CD14-positive monocyte (primary cell): Measurements from ENCODE around the gene SLC47A2. TPM values are rescaled to one million over a fixed set of nuclear protein-coding genes. Genes with fewer than 3 reads are reported as not detected.

Experiments
- DNase-seq, 3 donors: peaks; one replicate each; pipeline ENCODE4 v3.0.0-alpha.2; 2011 to 2022
- H2AFZ ChIP-seq: 2 replicates; pipeline ENCODE4 v1.6.0; 2012; ENCODE audit warnings: mild to moderate bottlenecking, low read depth, low read length, inconsistent platforms; ENCODE audit not compliant: insufficient read depth, poor library complexity, severe bottlenecking
- H3K27ac ChIP-seq, 2 donors: 1 replicate in 1 of 2; 2 replicates in 1 of 2; pipeline ENCODE4 v1.5.1; 2012 to 2013; ENCODE audit warnings: low read length in 2 of 2, control low read depth in 1 of 2, inconsistent platforms in 1 of 2, low read depth in 1 of 2, mild to moderate bottlenecking in 1 of 2
- H3K27me3 ChIP-seq, 2 donors: one replicate each; pipeline versions ENCODE4 v1.6.0 to v1.6.1; 2011 to 2013; ENCODE audit warnings: low read length in 2 of 2; ENCODE audit not compliant: control insufficient read depth in 2 of 2, insufficient read depth in 2 of 2
- H3K36me3 ChIP-seq, 2 donors: replicated peaks in 1 of 2; 1 replicate in 1 of 2; 2 replicates in 1 of 2; pipeline versions ENCODE4 v1.5.1 to v1.6.1; 2012 to 2013; ENCODE audit warnings: low read length in 2 of 2, control low read depth in 1 of 2, inconsistent platforms in 1 of 2, mild to moderate bottlenecking in 1 of 2; ENCODE audit not compliant: insufficient read depth in 2 of 2, control insufficient read depth in 1 of 2
- H3K4me1 ChIP-seq, 2 donors: 1 replicate in 1 of 2; 2 replicates in 1 of 2; pipeline versions ENCODE4 v1.5.1 to v1.6.1; 2012 to 2013; ENCODE audit warnings: low read length in 2 of 2, control low read depth in 1 of 2, inconsistent platforms in 1 of 2, mild to moderate bottlenecking in 1 of 2, moderate library complexity in 1 of 2; ENCODE audit not compliant: insufficient read depth in 2 of 2, control insufficient read depth in 1 of 2
- H3K4me2 ChIP-seq: replicated peaks from 2 replicates; pipeline ENCODE3; 2012; ENCODE audit warnings: low read length, moderate library complexity, mild to moderate bottlenecking; ENCODE audit not compliant: poor library complexity, severe bottlenecking; ENCODE audit errors: extremely low read depth
- H3K4me3 ChIP-seq, 3 experiments: fragments of 200-600 bp in 1 of 3; sonication (generic) in 1 of 3; replicated peaks in 1 of 3; 1 replicate in 2 of 3; 2 replicates in 1 of 3; pipeline ENCODE4 v1.5.1; 2011 to 2013; ENCODE audit warnings: low read length in 3 of 3, mild to moderate bottlenecking in 3 of 3, control low read depth in 2 of 3, low read depth in 2 of 3, inconsistent platforms in 1 of 3, moderate library complexity in 1 of 3
- H3K79me2 ChIP-seq: 2 replicates; pipeline ENCODE4 v1.6.0; 2012; ENCODE audit warnings: mild to moderate bottlenecking, control low read depth, inconsistent platforms, low read length, moderate library complexity; ENCODE audit not compliant: insufficient read depth
- H3K9ac ChIP-seq: 2 replicates; pipeline ENCODE4 v1.6.0; 2017; ENCODE audit warnings: low read length, mild to moderate bottlenecking; ENCODE audit not compliant: insufficient read depth, poor library complexity, severe bottlenecking
- H3K9me3 ChIP-seq, 2 donors: replicated peaks in 1 of 2; 1 replicate in 1 of 2; 2 replicates in 1 of 2; pipeline versions ENCODE4 v1.5.1 to v1.6.1; 2012 to 2013; ENCODE audit warnings: low read length in 2 of 2, control low read depth in 1 of 2; ENCODE audit not compliant: control insufficient read depth in 1 of 2, insufficient read depth in 1 of 2
- H4K20me1 ChIP-seq: 2 replicates; pipeline ENCODE4 v1.6.0; 2012; ENCODE audit warnings: mild to moderate bottlenecking, low read length, control low read depth, moderate library complexity; ENCODE audit not compliant: insufficient read depth
- H3K27ac Mint-ChIP-seq, 7 donors: one replicate each; pipeline ENCODE4 v1.8.0; 2020; ENCODE audit warnings: mild to moderate bottlenecking in 7 of 7, mixed read lengths in 7 of 7, moderate library complexity in 6 of 7, inconsistent platforms in 2 of 7
- H3K27me3 Mint-ChIP-seq, 3 donors: one replicate each; pipeline ENCODE4 v1.8.0; 2021 to 2022; ENCODE audit warnings: low read depth in 3 of 3, mild to moderate bottlenecking in 3 of 3, mixed read lengths in 3 of 3, moderate library complexity in 3 of 3, inconsistent platforms in 1 of 3
- H3K36me3 Mint-ChIP-seq, 2 donors: one replicate each; pipeline ENCODE4 v1.8.0; 2020; ENCODE audit warnings: mixed read lengths in 2 of 2, inconsistent platforms in 1 of 2, mild to moderate bottlenecking in 1 of 2
- H3K4me1 Mint-ChIP-seq: one replicate; pipeline ENCODE4 v1.8.0; 2020; ENCODE audit warnings: mild to moderate bottlenecking, mixed read lengths
- H3K4me3 Mint-ChIP-seq, 2 donors: one replicate each; pipeline ENCODE4 v1.8.0; 2020; ENCODE audit warnings: mild to moderate bottlenecking in 2 of 2, mixed read lengths in 2 of 2, moderate library complexity in 1 of 2
- H3K9me3 Mint-ChIP-seq, 7 donors: one replicate each; pipeline ENCODE4 v1.8.0; 2020 to 2022; ENCODE audit warnings: mixed read lengths in 7 of 7, mild to moderate bottlenecking in 6 of 7, moderate library complexity in 6 of 7, inconsistent platforms in 2 of 7
- WGBS: methylation state at CpG from one replicate; pipeline ENCODE4 v1.1.5; 2013; ENCODE audit warnings: missing lambda C conversion rate; ENCODE audit not compliant: insufficient coverage; 5-methylcytosine and 5-hydroxymethylcytosine counted together
- intact Hi-C, 2 donors: fragments of 100-400 bp; cut with micrococcal nuclease; formaldehyde crosslinking; loops; one replicate each; pipeline versions ENCODE4 v1.15.0 to v1.15.1; 2023
- polyA plus RNA-seq, 3 donors: library from polyadenylated mRNA; depleted of rRNA in 1 of 3; unstranded in 2 of 3; stranded (reverse) in 1 of 3; fragments of 300-500 nt in 2 of 3; fragments of >200 nt in 1 of 3; fragmentation: Illumina TruSeq in 2 of 3; gene quantifications; 1 replicate in 2 of 3; 2 replicates in 1 of 3; pipeline ENCODE4 v1.2.3, GENCODE V29; 2012 to 2021
- TF ChIP-seq, protein P1 (sequence below): fragments of 200-600 bp; IDR thresholded peaks from one replicate; pipeline ENCODE4 v1.8.0; 2022; ENCODE audit warnings: antibody characterized with exemption, mild to moderate bottlenecking

The SLC47A2 gene
- polyA plus RNA-seq, 3 donors: not detected

DNA sequence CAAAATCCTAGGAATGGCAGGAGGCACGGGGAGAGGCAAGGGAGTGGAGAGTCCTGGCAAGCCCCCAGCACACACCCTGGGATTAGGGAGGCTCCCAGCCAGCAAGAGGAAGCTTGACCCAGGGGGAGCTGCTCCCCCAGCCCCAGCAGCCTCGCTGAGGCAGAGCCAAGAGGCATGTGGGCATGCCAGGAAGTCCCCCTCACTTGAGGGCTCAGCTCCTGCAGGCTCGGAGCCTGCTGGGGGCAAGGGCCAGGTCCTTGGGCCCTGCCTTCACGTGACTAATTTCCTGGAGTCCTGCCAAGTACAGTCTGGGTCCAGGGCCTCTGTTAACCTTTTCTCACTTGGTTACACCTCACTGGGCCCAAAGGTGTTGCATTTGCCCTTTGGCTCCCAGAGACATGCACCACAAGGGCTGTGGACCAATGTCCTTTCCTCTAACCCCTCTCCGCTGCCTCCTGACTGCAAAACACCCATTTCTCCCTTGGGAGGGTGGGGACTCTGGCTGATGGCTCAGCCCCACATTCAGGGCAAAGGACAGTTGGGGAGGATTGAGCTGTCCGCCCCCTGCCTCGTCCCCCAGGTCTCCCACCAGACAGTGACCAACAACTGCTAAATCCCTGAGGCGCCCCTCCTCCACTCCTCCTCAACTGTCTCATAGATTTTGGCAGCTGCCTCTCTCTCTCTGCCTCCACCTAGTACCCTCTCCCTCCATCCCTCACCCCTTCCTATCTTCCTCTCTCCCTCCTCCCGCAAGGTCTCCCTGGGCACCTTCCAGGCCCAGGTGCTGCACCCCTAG, 4.4 kb upstream of the SLC47A2 start:
- Histone ChIP-seq H3K79me2 (no peaks in the 10 kb centered on the region), H3K27ac (no peak overlapping the region), H4K20me1 (no peaks in the 10 kb centered on the region), H3K9me3 (no peaks in the 10 kb centered on the region), H3K4me1 (peaks cover 28 to 35% of the 10 kb centered on the region in 2 donors), H3K9ac (no peak overlapping the region), H3K27me3 (no peaks in the 10 kb centered on the region), H3K4me2 (no peak overlapping the region), H3K36me3 (no peaks in the 10 kb centered on the region), H2AFZ (peak overlapping the region; percentile 67), H3K4me3 (no peak overlapping the region)
- TF ChIP-seq, protein P1, sequence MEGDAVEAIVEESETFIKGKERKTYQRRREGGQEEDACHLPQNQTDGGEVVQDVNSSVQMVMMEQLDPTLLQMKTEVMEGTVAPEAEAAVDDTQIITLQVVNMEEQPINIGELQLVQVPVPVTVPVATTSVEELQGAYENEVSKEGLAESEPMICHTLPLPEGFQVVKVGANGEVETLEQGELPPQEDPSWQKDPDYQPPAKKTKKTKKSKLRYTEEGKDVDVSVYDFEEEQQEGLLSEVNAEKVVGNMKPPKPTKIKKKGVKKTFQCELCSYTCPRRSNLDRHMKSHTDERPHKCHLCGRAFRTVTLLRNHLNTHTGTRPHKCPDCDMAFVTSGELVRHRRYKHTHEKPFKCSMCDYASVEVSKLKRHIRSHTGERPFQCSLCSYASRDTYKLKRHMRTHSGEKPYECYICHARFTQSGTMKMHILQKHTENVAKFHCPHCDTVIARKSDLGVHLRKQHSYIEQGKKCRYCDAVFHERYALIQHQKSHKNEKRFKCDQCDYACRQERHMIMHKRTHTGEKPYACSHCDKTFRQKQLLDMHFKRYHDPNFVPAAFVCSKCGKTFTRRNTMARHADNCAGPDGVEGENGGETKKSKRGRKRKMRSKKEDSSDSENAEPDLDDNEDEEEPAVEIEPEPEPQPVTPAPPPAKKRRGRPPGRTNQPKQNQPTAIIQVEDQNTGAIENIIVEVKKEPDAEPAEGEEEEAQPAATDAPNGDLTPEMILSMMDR: no peak
- WGBS: 53% methylated on average over 8 of the region's 9 CpGs
- Mint-ChIP-seq H3K27me3 (peaks cover 0 to 8% (median 0%) of the 10 kb centered on the region in 3 donors), H3K27ac (peak overlapping the region in 1 of 7 donors; percentile 26), H3K4me1 (peaks cover 29% of the 10 kb centered on the region), H3K36me3 (peaks cover 0 to 6% of the 10 kb centered on the region in 2 donors), H3K4me3 (no peak overlapping the region), H3K9me3 (peaks cover 0 to 1% (median 0%) of the 10 kb centered on the region in 7 donors)
- no peak for DNase-seq
- intact Hi-C loops: loop anchor here in 1 of 2 donors (10.0 kb wide), 1 partner anchor 76 kb away; the partner anchor contains the start of gene ALDH3A2

DNA sequence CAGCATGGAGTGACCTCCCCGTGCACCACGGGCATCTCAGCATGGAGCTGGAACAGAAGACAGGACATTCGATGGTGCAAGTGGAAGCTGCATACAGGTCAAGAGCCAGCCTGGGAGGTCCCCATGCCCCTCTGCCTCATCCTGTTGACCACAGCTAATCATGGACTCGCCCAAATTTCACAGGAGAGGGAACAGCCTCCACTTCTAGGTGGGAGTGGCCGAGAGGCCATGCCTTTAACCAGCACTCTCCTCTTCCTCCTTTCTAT, 3.8 kb upstream of the SLC47A2 start:
- Histone ChIP-seq H3K9ac (no peak overlapping the region), H3K4me2 (no peak overlapping the region), H3K9me3 (no peaks in the 10 kb centered on the region), H4K20me1 (no peaks in the 10 kb centered on the region), H3K4me1 (peaks cover 21 to 28% of the 10 kb centered on the region in 2 donors), H3K4me3 (no peak overlapping the region), H3K36me3 (no peaks in the 10 kb centered on the region), H3K27me3 (no peaks in the 10 kb centered on the region), H3K27ac (no peak overlapping the region), H2AFZ (peak overlapping the region; percentile 67), H3K79me2 (no peaks in the 10 kb centered on the region)
- H3K4me3 Mint-ChIP-seq: no peak overlapping the region
- no peak for DNase-seq
- peak overlapping the region in 1 of 7 donors; percentile 26 for H3K27ac Mint-ChIP-seq
- 79% methylated on average over 4 of the region's 5 CpGs for WGBS
- TF ChIP-seq, protein P1: no peak
- peaks cover 0 to 1% (median 0%) of the 10 kb centered on the region in 7 donors for H3K9me3 Mint-ChIP-seq
- H3K4me1 Mint-ChIP-seq: peaks cover 22% of the 10 kb centered on the region
- peaks cover 0 to under 1% of the 10 kb centered on the region in 2 donors for H3K36me3 Mint-ChIP-seq
- intact Hi-C loops: loop anchor here in 1 of 2 donors (10.0 kb wide), 1 partner anchor 75 kb away; the partner anchor contains the start of gene ALDH3A2
- peaks cover 0 to 8% (median 0%) of the 10 kb centered on the region in 3 donors for H3K27me3 Mint-ChIP-seq
